ENCODE data around the gene SLC40A1. TPM values are rescaled to one million over a fixed set of nuclear protein-coding genes. Genes with fewer than 3 reads are reported as not detected.

SLC40A1 gene
- total and polyA plus RNA-seq, 2 of the 8 experiments (the other 6 are each of a cell fraction or from before 2014, with no cell fraction given) = 0.03 TPM; not detected in 1

DNA sequence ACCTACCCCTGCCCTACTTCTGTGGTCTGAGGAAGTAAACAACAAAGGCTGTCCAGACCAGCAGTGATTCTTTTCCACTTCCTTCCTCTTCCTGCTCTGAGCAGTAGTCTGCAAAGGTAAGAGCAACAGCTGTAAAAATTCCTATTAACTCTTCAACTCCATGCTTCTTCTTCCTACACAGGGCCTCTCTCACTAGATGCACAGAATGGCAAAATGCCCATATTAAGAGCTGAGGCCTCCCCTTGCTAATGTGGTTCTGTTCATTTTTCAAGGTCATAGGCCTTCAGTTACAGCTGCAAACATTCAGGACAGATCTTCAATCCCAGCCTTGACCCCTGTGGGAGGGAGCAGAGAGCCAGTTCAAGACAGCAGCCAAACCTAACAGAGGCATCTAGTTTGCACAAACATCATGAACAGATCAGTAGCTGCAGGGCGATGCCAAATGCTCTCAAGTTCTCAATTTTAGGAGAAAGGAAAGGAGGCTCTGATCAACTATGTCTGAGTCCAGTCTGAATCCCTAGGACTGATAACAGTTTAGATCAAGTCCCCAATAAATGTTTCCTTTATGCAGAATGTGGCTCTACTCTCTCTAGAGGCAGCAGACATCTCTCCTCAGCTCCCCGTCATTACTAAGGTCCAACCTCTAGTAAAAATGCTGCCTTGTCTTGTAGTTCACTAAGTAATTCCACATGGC lies 20.9 kb downstream of the SLC40A1 start (continued):
- TF ChIP-seq FOSL1 (IDR thresholded peaks at IDR 0.05; ENCODE audit: insufficient read depth, low read depth, low read length) (no peak), EGR1 (IDR thresholded peaks at IDR 0.05; ENCODE audit: borderline replicate concordance, low read depth, low read length) (no peak), SP4 (IDR thresholded peaks at IDR 0.05; ENCODE audit: low read length) (no peak), BRCA1 (IDR thresholded peaks at IDR 0.05; ENCODE audit: low read depth, low read length) (no peak), BCL11A (IDR thresholded peaks at IDR 0.05; ENCODE audit: low read depth in 2 of 2, low read length in 2 of 2) (no peak), SIX5 (IDR thresholded peaks at IDR 0.05; ENCODE audit: low read depth, low read length) (no peak)

Data from H1 (cell line).